Immature natural killer cell (primary cell): ENCODE data around the gene ITPR2. TPM values are rescaled to one million over a fixed set of nuclear protein-coding genes. Genes with fewer than 3 reads are reported as not detected.
A peak's percentile ranks its signal among the peaks of the same experiment; 100 is the strongest.

Source experiments
- DNase-seq, 3 donors: peaks; one replicate each; pipeline ENCODE4 v3.0.0; 2022; ENCODE audit warnings: mixed read lengths in 1 of 3
- H3K27ac Mint-ChIP-seq, 6 donors: one replicate each; pipeline ENCODE4 v1.8.0; 2020; ENCODE audit warnings: mixed read lengths in 6 of 6, mild to moderate bottlenecking in 5 of 6, inconsistent platforms in 4 of 6, moderate library complexity in 3 of 6
- H3K27me3 Mint-ChIP-seq, 3 donors: one replicate each; pipeline ENCODE4 v1.8.0; 2020 to 2021; ENCODE audit warnings: low read depth in 3 of 3, mild to moderate bottlenecking in 3 of 3, mixed read lengths in 3 of 3, moderate library complexity in 3 of 3, inconsistent platforms in 1 of 3
- H3K36me3 Mint-ChIP-seq, 3 donors: one replicate each; pipeline ENCODE4 v1.8.0; 2020; ENCODE audit warnings: mixed read lengths in 3 of 3, inconsistent platforms in 2 of 3, mild to moderate bottlenecking in 2 of 3
- H3K4me1 Mint-ChIP-seq, 2 donors: one replicate each; pipeline ENCODE4 v1.8.0; 2020; ENCODE audit warnings: inconsistent platforms in 2 of 2, mild to moderate bottlenecking in 2 of 2, mixed read lengths in 2 of 2, moderate library complexity in 1 of 2
- H3K4me3 Mint-ChIP-seq, 5 donors: one replicate each; pipeline ENCODE4 v1.8.0; 2020; ENCODE audit warnings: mild to moderate bottlenecking in 5 of 5, mixed read lengths in 5 of 5, inconsistent platforms in 3 of 5, moderate library complexity in 3 of 5
- H3K9me3 Mint-ChIP-seq, 6 donors: one replicate each; pipeline ENCODE4 v1.8.0; 2020; ENCODE audit warnings: mild to moderate bottlenecking in 6 of 6, mixed read lengths in 6 of 6, inconsistent platforms in 4 of 6, moderate library complexity in 3 of 6
- polyA plus RNA-seq, 3 donors: library from polyadenylated mRNA; unstranded; fragments of 300-500 nt; fragmentation: Illumina TruSeq; gene quantifications; one replicate each; pipeline ENCODE4 v1.2.3, GENCODE V29; 2021

The ITPR2 gene
- polyA plus RNA-seq, 3 donors from 2014 or later = 7.2 to 23.4 (median 7.4) TPM

- no peak for DNase-seq
- peaks cover 55 to 79% of the 10 kb centered on the region in 2 donors for H3K4me1 Mint-ChIP-seq
Measured at GRCh38 chr12:26728205-26729050, 104.6 kb downstream of the ITPR2 start.

GRCh38 chr12:26727482-26728204, 105.4 kb downstream of the ITPR2 start:
- DNase-seq = no peak
- Mint-ChIP-seq H3K4me1 (peaks cover 49 to 72% of the 10 kb centered on the region in 2 donors), H3K36me3 (peaks cover 0 to 8% (median 0%) of the 10 kb centered on the region in 3 donors), H3K4me3 (peak overlapping the region in 1 of 5 donors; percentile 41), H3K27ac (peak overlapping the region in 1 of 6 donors; percentile 46), H3K9me3 (no peaks in the 10 kb centered on the region), H3K27me3 (no peaks in the 10 kb centered on the region)

More at GRCh38 chr12:26728205-26729050, 104.6 kb downstream of the ITPR2 start:
- peak overlapping the region in 2 of 6 donors; percentile 20 to 46 for H3K27ac Mint-ChIP-seq
- H3K36me3 Mint-ChIP-seq = peaks cover 0 to 4% (median 0%) of the 10 kb centered on the region in 3 donors
- no peaks in the 10 kb centered on the region for H3K27me3 Mint-ChIP-seq
- peak overlapping the region in 1 of 5 donors; percentile 41 for H3K4me3 Mint-ChIP-seq
- H3K9me3 Mint-ChIP-seq = no peaks in the 10 kb centered on the region

- DNase-seq = no peak
- peaks cover 0 to 12% (median 1%) of the 10 kb centered on the region in 3 donors for H3K36me3 Mint-ChIP-seq
- H3K4me3 Mint-ChIP-seq = no peak overlapping the region
- peaks cover 42 to 65% of the 10 kb centered on the region in 2 donors for H3K4me1 Mint-ChIP-seq
- H3K27me3 Mint-ChIP-seq = no peaks in the 10 kb centered on the region
- H3K27ac Mint-ChIP-seq = no peak overlapping the region
- H3K9me3 Mint-ChIP-seq = no peaks in the 10 kb centered on the region
Measured at GRCh38 chr12:26726956-26727355, 106.0 kb downstream of the ITPR2 start.

GRCh38 chr12:26725276-26725916, 107.6 kb downstream of the ITPR2 start:
- no peak for DNase-seq
- H3K4me1 Mint-ChIP-seq = peaks cover 34 to 49% of the 10 kb centered on the region in 2 donors
- peaks cover 0 to 12% (median 7%) of the 10 kb centered on the region in 3 donors for H3K36me3 Mint-ChIP-seq
- no peaks in the 10 kb centered on the region for H3K27me3 Mint-ChIP-seq
- H3K4me3 Mint-ChIP-seq = no peak overlapping the region
- H3K27ac Mint-ChIP-seq = peak overlapping the region in 2 of 6 donors; percentile 12 to 22
- H3K9me3 Mint-ChIP-seq = no peaks in the 10 kb centered on the region

- Mint-ChIP-seq H3K36me3 (peaks cover 0 to 16% (median 10%) of the 10 kb centered on the region in 3 donors), H3K4me1 (peaks cover 23 to 38% of the 10 kb centered on the region in 2 donors), H3K4me3 (no peak overlapping the region), H3K27me3 (no peaks in the 10 kb centered on the region), H3K27ac (no peak overlapping the region), H3K9me3 (no peaks in the 10 kb centered on the region)
- no peak for DNase-seq
Measured at GRCh38 chr12:26724309-26724702, 108.7 kb downstream of the ITPR2 start.

- Mint-ChIP-seq H3K27ac (no peak overlapping the region), H3K4me3 (no peak overlapping the region), H3K27me3 (no peaks in the 10 kb centered on the region), H3K36me3 (peaks cover 0 to 16% (median 10%) of the 10 kb centered on the region in 3 donors), H3K4me1 (peaks cover 16 to 32% of the 10 kb centered on the region in 2 donors), H3K9me3 (no peaks in the 10 kb centered on the region)
- no peak for DNase-seq
Measured at GRCh38 chr12:26723379-26724308, 109.3 kb downstream of the ITPR2 start.

GRCh38 chr12:26721800-26722199, 111.2 kb downstream of the ITPR2 start:
- no peaks in the 10 kb centered on the region for H3K9me3 Mint-ChIP-seq
- H3K4me3 Mint-ChIP-seq = no peak overlapping the region
- H3K4me1 Mint-ChIP-seq = peaks cover 8 to 18% of the 10 kb centered on the region in 2 donors
- no peak overlapping the region for H3K27ac Mint-ChIP-seq
- DNase-seq = no peak
- peaks cover 5 to 16% (median 14%) of the 10 kb centered on the region in 3 donors for H3K36me3 Mint-ChIP-seq
- no peaks in the 10 kb centered on the region for H3K27me3 Mint-ChIP-seq

- H3K36me3 Mint-ChIP-seq = peaks cover 16 to 32% (median 28%) of the 10 kb centered on the region in 3 donors
- H3K9me3 Mint-ChIP-seq = no peaks in the 10 kb centered on the region
- no peak overlapping the region for H3K27ac Mint-ChIP-seq
Measured at GRCh38 chr12:26719852-26720251, 113.1 kb downstream of the ITPR2 start.

GRCh38 chr12:26717757-26718156, 115.2 kb downstream of the ITPR2 start:
- Mint-ChIP-seq H3K36me3 (peaks cover 26 to 39% (median 29%) of the 10 kb centered on the region in 3 donors), H3K4me3 (no peak overlapping the region), H3K4me1 (no peaks in the 10 kb centered on the region), H3K27me3 (no peaks in the 10 kb centered on the region), H3K27ac (no peak overlapping the region), H3K9me3 (no peaks in the 10 kb centered on the region)
- no peak for DNase-seq

More at GRCh38 chr12:26719852-26720251, 113.1 kb downstream of the ITPR2 start:
- no peak overlapping the region for H3K4me3 Mint-ChIP-seq
- peaks cover 0 to 3% of the 10 kb centered on the region in 2 donors for H3K4me1 Mint-ChIP-seq
- H3K27me3 Mint-ChIP-seq = no peaks in the 10 kb centered on the region
- DNase-seq = no peak

GRCh38 chr12:26715232-26715631, 117.8 kb downstream of the ITPR2 start:
- Mint-ChIP-seq H3K27ac (no peak overlapping the region), H3K9me3 (no peaks in the 10 kb centered on the region), H3K4me3 (no peak overlapping the region), H3K4me1 (no peaks in the 10 kb centered on the region), H3K27me3 (no peaks in the 10 kb centered on the region), H3K36me3 (peaks cover 26 to 44% (median 29%) of the 10 kb centered on the region in 3 donors)
- no peak for DNase-seq

- no peak overlapping the region for H3K27ac Mint-ChIP-seq
- no peak overlapping the region for H3K4me3 Mint-ChIP-seq
- H3K27me3 Mint-ChIP-seq = no peaks in the 10 kb centered on the region
- no peak for DNase-seq
- H3K4me1 Mint-ChIP-seq = no peaks in the 10 kb centered on the region
- H3K36me3 Mint-ChIP-seq = peaks cover 26 to 43% (median 31%) of the 10 kb centered on the region in 3 donors
- no peaks in the 10 kb centered on the region for H3K9me3 Mint-ChIP-seq
Measured at GRCh38 chr12:26713885-26714383, 119.1 kb downstream of the ITPR2 start.

GRCh38 chr12:26712892-26713291, 120.1 kb downstream of the ITPR2 start:
- H3K9me3 Mint-ChIP-seq = no peaks in the 10 kb centered on the region
- H3K27ac Mint-ChIP-seq = peak overlapping the region in 1 of 6 donors; percentile 67
- no peaks in the 10 kb centered on the region for H3K4me1 Mint-ChIP-seq
- H3K4me3 Mint-ChIP-seq = no peak overlapping the region
- H3K27me3 Mint-ChIP-seq = no peaks in the 10 kb centered on the region
- H3K36me3 Mint-ChIP-seq = peaks cover 37 to 49% (median 41%) of the 10 kb centered on the region in 3 donors
- no peak for DNase-seq
